GM13976 (cell line): ENCODE data around the gene MAB21L3.

Experiments used
- DNase-seq: peaks from one replicate; pipeline ENCODE4 v3.0.0; 2012; ENCODE audit warnings: low spot score
- CTCF ChIP-seq: IDR thresholded peaks from 2 replicates; pipeline ENCODE4 v1.5.1; 2012; ENCODE audit warnings: borderline replicate concordance, mild to moderate bottlenecking; ENCODE audit not compliant: insufficient read depth; ENCODE audit errors: extremely low read depth, missing control alignments, control extremely low read depth
- in situ Hi-C: fragments of 300-500 bp; cut with MboI; formaldehyde crosslinking; loops from one replicate; pipeline ENCODE4 v1.12.0; 2022; ENCODE audit warnings: low sequenced_read_pairs, mixed read lengths, inconsistent platforms; ENCODE audit not compliant: unreplicated experiment

The MAB21L3 gene

GRCh38 chr1:116170721-116171589, 59.8 kb downstream of the MAB21L3 start:
- no peak for DNase-seq
- in situ Hi-C loops: no loop called here
- TF ChIP-seq CTCF: no peak

GRCh38 chr1:116172666-116173065, 61.5 kb downstream of the MAB21L3 start:
- no peak for TF ChIP-seq CTCF
- DNase-seq: no peak
- in situ Hi-C loops: no loop called here

- DNase-seq: no peak
- in situ Hi-C loops: no loop called here
- TF ChIP-seq CTCF: no peak
Observed at GRCh38 chr1:116175611-116176010, 64.4 kb downstream of the MAB21L3 start.

GRCh38 chr1:116176306-116176789, 65.1 kb downstream of the MAB21L3 start:
- in situ Hi-C loops: no loop called here
- TF ChIP-seq CTCF: no peak
- DNase-seq: no peak

GRCh38 chr1:116177861-116178260, 66.7 kb downstream of the MAB21L3 start:
- DNase-seq: no peak
- in situ Hi-C loops: no loop called here
- no peak for TF ChIP-seq CTCF

- TF ChIP-seq CTCF: no peak
- no peak for DNase-seq
- in situ Hi-C loops: no loop called here
Observed at GRCh38 chr1:116178837-116179236, 67.6 kb downstream of the MAB21L3 start.
